ENCODE results near the gene LIMS1.

The LIMS1 gene

GRCh38 chr2:108629417-108629816, 95.1 kb downstream of the LIMS1 start:
- peak overlapping the region; percentile 50 for H3K27ac ChIP-seq (ENCODE audit: insufficient read depth, low read length, poor library complexity, severe bottlenecking)
- no peaks in the 10 kb centered on the region for H3K36me3 ChIP-seq (ENCODE audit: control insufficient read depth, insufficient read depth, low read length)
- DNase-seq = no peak
- H3K4me3 ChIP-seq (ENCODE audit: insufficient read depth, low read depth, low read length, poor library complexity, severe bottlenecking) = no peak overlapping the region
- no peaks in the 10 kb centered on the region for H3K27me3 ChIP-seq (replicated peaks; ENCODE audit: control insufficient read depth, insufficient read depth, low read length, poor library complexity, severe bottlenecking)
- no peaks in the 10 kb centered on the region for H3K9me3 ChIP-seq (ENCODE audit: control insufficient read depth, low read length)
- peaks cover 29% of the 10 kb centered on the region for H3K4me1 ChIP-seq (ENCODE audit: control insufficient read depth, insufficient read depth, low read length, poor library complexity, severe bottlenecking)

DNA sequence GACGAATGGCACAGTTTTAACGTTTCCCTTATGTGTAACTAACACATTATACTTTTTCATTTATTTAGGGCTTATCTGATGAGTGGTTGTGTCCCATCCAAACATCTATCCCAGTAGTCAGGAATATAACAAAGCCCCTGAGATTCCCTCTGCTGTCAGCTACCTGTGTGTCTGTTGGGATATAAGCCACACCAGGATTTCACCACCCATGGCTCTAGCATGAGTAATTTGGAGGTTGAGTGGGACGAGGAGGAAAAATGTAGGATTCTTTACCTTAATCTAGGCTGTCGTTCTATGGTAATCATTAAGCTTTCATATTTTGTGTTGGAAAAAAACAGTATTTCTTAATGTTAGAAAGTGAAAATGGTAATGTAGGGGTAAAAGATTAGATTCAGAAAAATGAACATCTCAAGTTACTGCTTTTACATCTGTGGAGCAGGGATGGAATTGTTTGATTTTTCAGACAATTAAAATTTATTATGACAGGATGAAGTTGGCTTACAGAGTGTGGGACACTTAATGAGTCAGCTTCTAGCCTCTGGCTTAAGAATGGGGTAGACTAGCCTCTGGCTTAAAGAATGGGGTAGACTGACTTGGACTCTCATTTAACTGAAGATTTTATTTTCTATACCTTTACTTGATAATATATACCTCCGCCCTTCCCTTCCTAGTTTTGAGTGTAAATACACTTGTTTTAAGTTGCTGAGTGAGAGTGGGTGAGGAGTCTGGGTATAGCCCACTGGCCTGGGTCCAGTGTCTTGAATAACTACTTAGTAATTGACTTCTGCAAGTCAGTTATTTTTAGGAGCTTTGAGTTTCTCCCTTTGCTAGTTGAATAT, 96.5 kb downstream of the LIMS1 start:
- Histone ChIP-seq H3K27ac (ENCODE audit: insufficient read depth, low read length, poor library complexity, severe bottlenecking) (no peak overlapping the region), H3K4me3 (ENCODE audit: insufficient read depth, low read depth, low read length, poor library complexity, severe bottlenecking) (no peak overlapping the region), H3K27me3 (replicated peaks; ENCODE audit: control insufficient read depth, insufficient read depth, low read length, poor library complexity, severe bottlenecking) (no peaks in the 10 kb centered on the region), H3K9me3 (ENCODE audit: control insufficient read depth, low read length) (no peaks in the 10 kb centered on the region), H3K4me1 (ENCODE audit: control insufficient read depth, insufficient read depth, low read length, poor library complexity, severe bottlenecking) (peaks cover 30% of the 10 kb centered on the region), H3K36me3 (ENCODE audit: control insufficient read depth, insufficient read depth, low read length) (peaks cover 2% of the 10 kb centered on the region)
- DNase-seq = no peak

GRCh38 chr2:108632332-108633160, 98.3 kb downstream of the LIMS1 start:
- Histone ChIP-seq H3K36me3 (ENCODE audit: control insufficient read depth, insufficient read depth, low read length) (peaks cover 3% of the 10 kb centered on the region), H3K27me3 (replicated peaks; ENCODE audit: control insufficient read depth, insufficient read depth, low read length, poor library complexity, severe bottlenecking) (no peaks in the 10 kb centered on the region), H3K27ac (ENCODE audit: insufficient read depth, low read length, poor library complexity, severe bottlenecking) (no peak overlapping the region), H3K4me3 (ENCODE audit: insufficient read depth, low read depth, low read length, poor library complexity, severe bottlenecking) (no peak overlapping the region), H3K9me3 (ENCODE audit: control insufficient read depth, low read length) (no peaks in the 10 kb centered on the region), H3K4me1 (ENCODE audit: control insufficient read depth, insufficient read depth, low read length, poor library complexity, severe bottlenecking) (peaks cover 30% of the 10 kb centered on the region)
- no peak for DNase-seq

- Histone ChIP-seq H3K27me3 (replicated peaks; ENCODE audit: control insufficient read depth, insufficient read depth, low read length, poor library complexity, severe bottlenecking) (no peaks in the 10 kb centered on the region), H3K27ac (ENCODE audit: insufficient read depth, low read length, poor library complexity, severe bottlenecking) (no peak overlapping the region), H3K4me3 (ENCODE audit: insufficient read depth, low read depth, low read length, poor library complexity, severe bottlenecking) (no peak overlapping the region), H3K9me3 (ENCODE audit: control insufficient read depth, low read length) (no peaks in the 10 kb centered on the region), H3K4me1 (ENCODE audit: control insufficient read depth, insufficient read depth, low read length, poor library complexity, severe bottlenecking) (peaks cover 25% of the 10 kb centered on the region), H3K36me3 (ENCODE audit: control insufficient read depth, insufficient read depth, low read length) (peaks cover 3% of the 10 kb centered on the region)
- no peak for DNase-seq
Measured at GRCh38 chr2:108633409-108633808, 99.1 kb downstream of the LIMS1 start.

DNA sequence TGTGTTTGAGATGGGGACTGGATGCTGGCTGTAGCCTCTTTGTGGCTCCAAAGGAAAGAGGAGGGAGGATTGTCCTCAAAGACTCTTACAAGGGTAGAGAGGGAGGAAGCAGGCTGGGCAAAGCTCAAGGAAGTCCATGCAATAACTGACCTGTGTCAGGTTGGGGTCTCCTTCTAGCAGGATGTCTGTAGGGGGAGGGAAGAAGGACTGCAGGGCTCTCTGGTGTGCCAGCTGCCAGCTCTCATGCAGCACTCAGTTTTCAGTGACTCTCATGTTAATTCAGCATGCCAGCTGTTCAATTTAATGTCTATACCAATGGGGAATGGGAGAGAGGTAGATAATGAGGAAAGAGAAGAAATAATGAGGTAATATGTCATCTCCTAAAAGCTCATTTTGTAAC, 99.7 kb downstream of the LIMS1 start:
- H3K4me1 ChIP-seq (ENCODE audit: control insufficient read depth, insufficient read depth, low read length, poor library complexity, severe bottlenecking) = peaks cover 19% of the 10 kb centered on the region
- H3K9me3 ChIP-seq (ENCODE audit: control insufficient read depth, low read length) = no peaks in the 10 kb centered on the region
- H3K4me3 ChIP-seq (ENCODE audit: insufficient read depth, low read depth, low read length, poor library complexity, severe bottlenecking) = no peak overlapping the region
- H3K27me3 ChIP-seq (replicated peaks; ENCODE audit: control insufficient read depth, insufficient read depth, low read length, poor library complexity, severe bottlenecking) = no peaks in the 10 kb centered on the region
- H3K36me3 ChIP-seq (ENCODE audit: control insufficient read depth, insufficient read depth, low read length) = peaks cover 5% of the 10 kb centered on the region
- no peak overlapping the region for H3K27ac ChIP-seq (ENCODE audit: insufficient read depth, low read length, poor library complexity, severe bottlenecking)
- DNase-seq = no peak

- Histone ChIP-seq H3K36me3 (ENCODE audit: control insufficient read depth, insufficient read depth, low read length) (peaks cover 6% of the 10 kb centered on the region), H3K27me3 (replicated peaks; ENCODE audit: control insufficient read depth, insufficient read depth, low read length, poor library complexity, severe bottlenecking) (no peaks in the 10 kb centered on the region), H3K9me3 (ENCODE audit: control insufficient read depth, low read length) (no peaks in the 10 kb centered on the region), H3K4me1 (ENCODE audit: control insufficient read depth, insufficient read depth, low read length, poor library complexity, severe bottlenecking) (peaks cover 15% of the 10 kb centered on the region), H3K4me3 (ENCODE audit: insufficient read depth, low read depth, low read length, poor library complexity, severe bottlenecking) (no peak overlapping the region), H3K27ac (ENCODE audit: insufficient read depth, low read length, poor library complexity, severe bottlenecking) (no peak overlapping the region)
- DNase-seq = no peak
Measured at GRCh38 chr2:108634576-108635160, 100.4 kb downstream of the LIMS1 start.

DNA sequence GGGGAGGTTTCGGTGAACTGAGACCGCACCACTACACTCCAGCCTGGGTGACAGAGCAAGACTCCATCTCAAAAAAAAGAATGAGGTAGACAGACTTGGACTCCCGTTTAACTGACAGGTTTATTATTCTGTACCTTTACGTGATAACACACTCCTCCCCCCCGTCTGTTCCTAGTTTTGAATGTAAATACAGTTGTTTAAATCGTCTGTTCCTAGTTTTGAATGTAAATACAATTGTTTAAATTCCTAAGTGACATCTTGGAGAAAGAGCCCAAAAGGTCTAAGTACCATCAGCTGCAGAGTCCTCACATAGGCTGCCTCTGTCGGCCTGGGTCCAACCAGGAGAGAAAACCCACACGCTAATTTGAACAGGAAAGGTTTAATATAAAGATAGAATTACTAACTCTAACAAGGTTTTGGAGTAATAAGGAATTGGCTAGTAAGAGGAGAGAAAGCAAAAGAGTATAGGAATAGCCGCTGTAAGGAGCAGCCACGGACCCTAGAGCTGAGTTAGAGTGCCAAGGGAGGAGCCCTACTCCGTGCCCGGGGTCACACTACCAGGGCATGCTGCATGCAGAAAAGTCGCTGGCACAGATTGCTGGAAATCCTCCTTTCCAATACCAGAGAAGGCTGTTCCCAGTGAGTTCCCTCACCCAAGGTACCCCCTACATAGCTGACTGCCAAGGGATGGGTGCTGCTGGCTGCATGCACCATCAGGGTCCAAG, 101.5 kb downstream of the LIMS1 start:
- Histone ChIP-seq H3K9me3 (ENCODE audit: control insufficient read depth, low read length) (no peaks in the 10 kb centered on the region), H3K4me1 (ENCODE audit: control insufficient read depth, insufficient read depth, low read length, poor library complexity, severe bottlenecking) (peaks cover 15% of the 10 kb centered on the region), H3K27ac (ENCODE audit: insufficient read depth, low read length, poor library complexity, severe bottlenecking) (no peak overlapping the region), H3K36me3 (ENCODE audit: control insufficient read depth, insufficient read depth, low read length) (peaks cover 6% of the 10 kb centered on the region), H3K4me3 (ENCODE audit: insufficient read depth, low read depth, low read length, poor library complexity, severe bottlenecking) (no peak overlapping the region), H3K27me3 (replicated peaks; ENCODE audit: control insufficient read depth, insufficient read depth, low read length, poor library complexity, severe bottlenecking) (no peaks in the 10 kb centered on the region)
- DNase-seq = no peak

DNA sequence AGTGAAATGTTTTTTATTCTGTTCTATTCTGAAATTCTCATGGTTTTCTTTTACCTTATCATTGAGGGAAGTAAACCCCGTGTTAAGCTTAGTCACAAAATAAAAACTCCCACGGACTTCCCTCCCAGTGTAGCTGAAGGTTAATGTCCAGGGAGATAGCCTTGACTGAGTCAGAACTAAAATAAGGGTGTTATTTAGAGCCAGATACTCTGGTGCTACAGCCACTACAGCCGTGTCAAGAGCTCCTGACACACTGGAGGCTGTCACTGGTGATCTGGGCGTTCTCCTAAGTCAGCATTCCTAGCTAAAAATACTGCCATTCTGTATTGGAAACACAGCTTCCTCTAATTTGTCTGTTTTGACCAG, 103.0 kb downstream of the LIMS1 start:
- H3K4me1 ChIP-seq (ENCODE audit: control insufficient read depth, insufficient read depth, low read length, poor library complexity, severe bottlenecking) = peaks cover 10% of the 10 kb centered on the region
- H3K9me3 ChIP-seq (ENCODE audit: control insufficient read depth, low read length) = no peaks in the 10 kb centered on the region
- H3K4me3 ChIP-seq (ENCODE audit: insufficient read depth, low read depth, low read length, poor library complexity, severe bottlenecking) = no peak overlapping the region
- H3K27me3 ChIP-seq (replicated peaks; ENCODE audit: control insufficient read depth, insufficient read depth, low read length, poor library complexity, severe bottlenecking) = no peaks in the 10 kb centered on the region
- H3K27ac ChIP-seq (ENCODE audit: insufficient read depth, low read length, poor library complexity, severe bottlenecking) = no peak overlapping the region
- peaks cover 6% of the 10 kb centered on the region for H3K36me3 ChIP-seq (ENCODE audit: control insufficient read depth, insufficient read depth, low read length)
- no peak for DNase-seq

- Histone ChIP-seq H3K27me3 (replicated peaks; ENCODE audit: control insufficient read depth, insufficient read depth, low read length, poor library complexity, severe bottlenecking) (no peaks in the 10 kb centered on the region), H3K4me1 (ENCODE audit: control insufficient read depth, insufficient read depth, low read length, poor library complexity, severe bottlenecking) (peaks cover 3% of the 10 kb centered on the region), H3K27ac (ENCODE audit: insufficient read depth, low read length, poor library complexity, severe bottlenecking) (no peak overlapping the region), H3K9me3 (ENCODE audit: control insufficient read depth, low read length) (no peaks in the 10 kb centered on the region), H3K36me3 (ENCODE audit: control insufficient read depth, insufficient read depth, low read length) (peaks cover 5% of the 10 kb centered on the region), H3K4me3 (ENCODE audit: insufficient read depth, low read depth, low read length, poor library complexity, severe bottlenecking) (no peak overlapping the region)
- DNase-seq = no peak
Measured at GRCh38 chr2:108640731-108641130, 106.5 kb downstream of the LIMS1 start.
